H1 (cell line): ENCODE data around the gene PLK3. TPM values are rescaled to one million over a fixed set of nuclear protein-coding genes. Genes with fewer than 3 reads are reported as not detected.

Experiments used
- CTCF ChIP-seq, 3 experiments: IDR thresholded peaks; 1 replicate in 2 of 3; 2 replicates in 1 of 3; pipeline versions ENCODE4 v1.5.1 to v1.6.1; 2011; ENCODE audit warnings: low read length in 3 of 3, mild to moderate bottlenecking in 3 of 3, inconsistent platforms in 2 of 3, low read depth in 1 of 3, moderate library complexity in 1 of 3; ENCODE audit not compliant: insufficient read depth in 1 of 3; ENCODE audit errors: control extremely low read depth in 1 of 3
- EZH2 ChIP-seq: fragments of 200-600 bp; sonication (generic); IDR thresholded peaks from 2 replicates; pipeline ENCODE4 v1.7.1; 2012; ENCODE audit warnings: low read depth, mild to moderate bottlenecking, moderate library complexity, low read length, inconsistent platforms; ENCODE audit not compliant: severe bottlenecking
- HDAC2 ChIP-seq, 2 experiments: fragments of 300-600 bp in 1 of 2; sonication (generic) in 1 of 2; IDR thresholded peaks; 2 replicates each; pipeline ENCODE4 v1.6.1; 2011 to 2012; ENCODE audit warnings: low read depth in 2 of 2, low read length in 2 of 2, mild to moderate bottlenecking in 2 of 2, moderate library complexity in 2 of 2, borderline replicate concordance in 1 of 2, inconsistent platforms in 1 of 2
- MAFK ChIP-seq: IDR thresholded peaks from 2 replicates; pipeline ENCODE4 v1.6.1; 2012; ENCODE audit warnings: low read depth, mild to moderate bottlenecking, improper control_type of control experiment, low read length
- polyA plus RNA-seq, 7 experiments: library from polyadenylated mRNA; depleted of rRNA in 3 of 7; stranded (reverse) in 5 of 7; unstranded in 2 of 7; fragments of >200 nt in 5 of 7; fragments of 200-250 nt in 2 of 7; gene quantifications; 1 replicate in 5 of 7; 2 replicates in 1 of 7; 4 replicates in 1 of 7; pipeline versions ENCODE4 v1.2.1 to v1.2.3, GENCODE V29; 2011 to 2013; ENCODE audit warnings: missing spikeins in 2 of 7, mixed read lengths in 2 of 7
- total RNA-seq: library from RNA; stranded (reverse); fragmentation: NEBNext Ultra II Directional; extraction: Animal tissue kit (Norgen Biotek cat#: 25700); gene quantifications from 2 replicates; pipeline ENCODE4 v1.2.1, GENCODE V29; 2021

Gene PLK3
- total and polyA plus RNA-seq, 2 of the 8 experiments (the other 6 are each of a cell fraction or from before 2014, with no cell fraction given) = 7.9 to 12.3 TPM

GRCh38 chr1:44784094-44785028, 15.8 kb upstream of the PLK3 start (continued):
- TF ChIP-seq CTCF (IDR thresholded peaks at IDR 0.05; ENCODE audit: control extremely low read depth in 1 of 3, insufficient read depth in 1 of 3, low read depth in 1 of 3, low read length in 3 of 3) (peak in 1 of 3 experiments; percentile 37; a peak in 2 of 4 replicates), EZH2 (peak; percentile 12), HDAC2 (IDR thresholded peaks at IDR 0.05; ENCODE audit: borderline replicate concordance in 1 of 2, low read depth in 2 of 2, low read length in 2 of 2) (no peak), MAFK (no peak)
